GM19240 (cell line): ENCODE data around the gene GLT8D1.
A peak's percentile ranks its signal among the peaks of the same experiment; 100 is the strongest.

Experiments used
- DNase-seq: peaks from one replicate; pipeline ENCODE4 v3.0.0; 2011; ENCODE audit warnings: low spot score; ENCODE audit not compliant: insufficient read length

GLT8D1 gene

GRCh38 chr3:52712291-52713212 lies 7.0 kb upstream of the GLT8D1 start:
- no peak for DNase-seq

- no peak for DNase-seq
These were observed 4.9 kb upstream of the GLT8D1 start for GRCh38 chr3:52710512-52710911.

- no peak for DNase-seq
These were observed 2.0 kb upstream of the GLT8D1 start for GRCh38 chr3:52707585-52707984.

- DNase-seq: no peak
These were observed 228 bp downstream of the GLT8D1 start for GRCh38 chr3:52705438-52705687.

- no peak for DNase-seq
These were observed 767 bp downstream of the GLT8D1 start for GRCh38 chr3:52704611-52705437.

GRCh38 chr3:52703341-52703740 lies 2.2 kb downstream of the GLT8D1 start:
- no peak for DNase-seq

GRCh38 chr3:52697632-52697965 lies 8.0 kb downstream of the GLT8D1 start:
- no peak for DNase-seq

- DNase-seq: no peak
These were observed 8.6 kb downstream of the GLT8D1 start for GRCh38 chr3:52696830-52697631.

- DNase-seq: no peak
These were observed 9.6 kb downstream of the GLT8D1 start for GRCh38 chr3:52695798-52696671.

GRCh38 chr3:52694528-52695189 lies 10.9 kb downstream of the GLT8D1 start:
- no peak for DNase-seq

- DNase-seq: no peak
These were observed 12.5 kb downstream of the GLT8D1 start for GRCh38 chr3:52693071-52693470.

GRCh38 chr3:52690560-52690959 lies 15.0 kb downstream of the GLT8D1 start:
- no peak for DNase-seq

GRCh38 chr3:52689151-52689550 lies 16.4 kb downstream of the GLT8D1 start:
- no peak for DNase-seq

GRCh38 chr3:52688266-52688665 lies 17.3 kb downstream of the GLT8D1 start:
- no peak for DNase-seq

- DNase-seq: peak; percentile 86
These were observed 19.6 kb downstream of the GLT8D1 start, which contains the start of the genes GNL3 and PBRM1 for GRCh38 chr3:52685709-52686691. GNL3 (plus strand) TSS chr3:52686032; CDS start chr3:52686093, 61 bp downstream. PBRM1 (minus strand) TSS chr3:52685913.

GRCh38 chr3:52685285-52685708 lies 20.3 kb downstream of the GLT8D1 start:
- DNase-seq: peak; percentile 87

- DNase-seq: no peak
These were observed 21.4 kb downstream of the GLT8D1 start for GRCh38 chr3:52684184-52684583.

GRCh38 chr3:52683611-52684010 lies 22.0 kb downstream of the GLT8D1 start:
- no peak for DNase-seq

GRCh38 chr3:52682016-52682415 lies 23.6 kb downstream of the GLT8D1 start:
- no peak for DNase-seq
